ENCODE results near the gene SIGLEC11.
A peak's percentile ranks its signal among the peaks of the same experiment; 100 is the strongest.

Gene SIGLEC11

DNA sequence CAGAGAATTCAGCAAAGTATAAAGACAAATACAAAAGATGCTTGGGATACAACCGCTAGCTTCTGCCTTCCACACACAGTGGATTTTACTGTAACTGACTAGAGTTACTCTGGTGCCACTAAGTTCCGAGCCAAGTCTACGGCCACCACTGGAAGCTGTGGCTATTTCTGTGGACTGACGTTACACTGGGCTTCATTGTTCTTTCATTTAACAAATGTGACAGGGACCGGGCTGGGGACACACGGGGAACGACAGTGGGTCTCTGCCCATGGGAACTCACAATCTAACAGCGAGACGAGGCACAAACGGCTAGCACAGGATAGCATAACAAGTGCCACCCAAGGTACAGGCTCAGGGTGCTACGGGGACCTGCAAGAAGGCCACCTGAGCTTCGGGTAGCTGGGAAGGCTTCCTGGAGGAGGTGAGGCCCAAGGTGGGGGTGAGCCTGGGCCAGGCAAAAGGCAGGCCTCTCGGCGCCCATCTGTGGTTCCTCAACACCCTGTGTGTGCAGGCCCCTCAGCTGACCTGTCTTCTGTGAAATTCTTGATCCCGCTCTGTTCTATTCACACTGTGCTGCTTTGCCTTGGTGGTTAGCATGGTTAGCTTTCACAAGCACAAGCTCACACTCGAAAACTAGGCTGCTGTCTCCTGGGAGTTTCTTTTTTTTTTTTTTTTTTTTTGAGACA is 54.0 kb downstream of the SIGLEC11 start:
- peak; percentile 84 for DNase-seq (ENCODE audit: low spot score)

DNA sequence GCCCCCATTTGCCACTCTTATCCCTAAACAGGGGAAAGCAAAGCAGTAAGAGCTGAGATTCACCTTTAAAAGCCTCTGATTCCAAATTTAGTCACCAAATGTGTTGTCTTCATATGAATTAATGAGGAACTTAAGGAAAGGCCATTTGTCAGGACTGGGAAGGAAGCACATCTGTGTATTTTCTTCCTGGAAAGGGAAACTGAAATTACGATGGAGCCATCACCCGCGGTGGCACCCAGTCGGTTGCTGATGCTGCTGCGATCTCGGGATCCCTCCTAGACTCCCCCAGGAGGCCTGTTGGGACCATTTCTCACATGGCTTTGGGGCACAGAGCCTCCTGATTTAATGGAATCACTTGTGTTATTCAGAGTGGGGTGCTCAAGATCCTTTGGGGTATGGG is 56.8 kb downstream of the SIGLEC11 start:
- DNase-seq (ENCODE audit: low spot score): no peak

Data from pons (tissue), 1 donor.